Fibroblast of lung (primary cell): ENCODE data around the gene DIAPH1. TPM values are rescaled to one million over a fixed set of nuclear protein-coding genes. Genes with fewer than 3 reads are reported as not detected.

Experiments
- DNase-seq, 2 donors: peaks; one replicate each; pipeline versions ENCODE4 v3.0.0 to v3.0.0-alpha.2; 2010; ENCODE audit warnings: low read depth in 2 of 2
- H2AFZ ChIP-seq: 2 replicates; pipeline ENCODE4 v1.5.1; 2012; ENCODE audit warnings: low read length, control low read depth, inconsistent platforms
- H3K27ac ChIP-seq: 2 replicates; pipeline ENCODE4 v1.5.1; 2011; ENCODE audit warnings: low read length, control low read depth; ENCODE audit not compliant: insufficient read depth
- H3K27me3 ChIP-seq: 2 replicates; pipeline ENCODE4 v1.5.1; 2011; ENCODE audit warnings: mild to moderate bottlenecking, low read length; ENCODE audit not compliant: control insufficient read depth, insufficient read depth
- H3K36me3 ChIP-seq: 2 replicates; pipeline ENCODE4 v1.5.1; 2011; ENCODE audit warnings: low read length; ENCODE audit not compliant: control insufficient read depth, insufficient read depth
- H3K4me1 ChIP-seq: 2 replicates; pipeline ENCODE4 v1.5.1; 2011; ENCODE audit warnings: low read length; ENCODE audit not compliant: control insufficient read depth, insufficient read depth; ENCODE audit errors: extremely low read depth
- H3K4me2 ChIP-seq: 2 replicates; pipeline ENCODE4 v1.5.1; 2011; ENCODE audit warnings: low read length, control low read depth; ENCODE audit not compliant: insufficient read depth; ENCODE audit errors: extremely low read depth
- H3K4me3 ChIP-seq, 4 experiments: fragments of 200-600 bp in 1 of 4; sonication (generic) in 1 of 4; replicated peaks in 1 of 4; 2 replicates each; pipeline ENCODE4 v1.5.1; 2011 to 2016; ENCODE audit warnings: low read length in 4 of 4, low read depth in 3 of 4, mild to moderate bottlenecking in 3 of 4, control low read depth in 2 of 4, inconsistent platforms in 1 of 4, mixed read lengths in 1 of 4; ENCODE audit not compliant: insufficient read depth in 1 of 4; ENCODE audit errors: control extremely low read depth in 1 of 4
- H3K79me2 ChIP-seq: 2 replicates; pipeline ENCODE4 v1.5.1; 2012; ENCODE audit warnings: mild to moderate bottlenecking, low read length, inconsistent platforms; ENCODE audit not compliant: control insufficient read depth, insufficient read depth
- H3K9ac ChIP-seq: 2 replicates; pipeline ENCODE4 v1.5.1; 2011; ENCODE audit warnings: mild to moderate bottlenecking, low read length, control low read depth; ENCODE audit not compliant: insufficient read depth
- H3K9me3 ChIP-seq: 2 replicates; pipeline ENCODE4 v1.5.1; 2012; ENCODE audit warnings: low read depth, low read length; ENCODE audit not compliant: control insufficient read depth, insufficient read depth
- H4K20me1 ChIP-seq: 2 replicates; pipeline ENCODE4 v1.5.1; 2011; ENCODE audit warnings: low read length; ENCODE audit not compliant: control insufficient read depth, insufficient read depth; ENCODE audit errors: extremely low read depth
- EZH2 ChIP-seq: IDR thresholded peaks from 2 replicates; pipeline ENCODE4 v1.5.1; 2012; ENCODE audit warnings: low read length, control low read depth, mild to moderate bottlenecking; ENCODE audit errors: missing control alignments
- polyA plus RNA-seq, 2 donors: library from polyadenylated mRNA; depleted of rRNA in 1 of 2; stranded (reverse) in 1 of 2; unstranded in 1 of 2; fragments of >200 nt; gene quantifications; 2 replicates each; pipeline ENCODE4 v1.2.1, GENCODE V29; 2011 to 2012; ENCODE audit warnings: missing spikeins in 1 of 2
- total RNA-seq: library from RNA; depleted of rRNA; stranded (reverse); fragments of >200 nt; gene quantifications from 2 replicates; pipeline ENCODE4 v1.2.1, GENCODE V29; 2014
- TF ChIP-seq, protein P1 (sequence below), 2 donors: IDR thresholded peaks in 1 of 2; conservative IDR thresholded peaks in 1 of 2; 1 replicate in 1 of 2; 2 replicates in 1 of 2; pipeline ENCODE4 v1.5.1; 2011 to 2012; ENCODE audit warnings: low read length in 2 of 2, control low read depth in 1 of 2, inconsistent platforms in 1 of 2, low read depth in 1 of 2, mild to moderate bottlenecking in 1 of 2

The DIAPH1 gene
- total and polyA plus RNA-seq, 2 donors (not counting 1 experiment from before 2014, with no cell fraction given): 21.1 to 30.9 TPM

DNA sequence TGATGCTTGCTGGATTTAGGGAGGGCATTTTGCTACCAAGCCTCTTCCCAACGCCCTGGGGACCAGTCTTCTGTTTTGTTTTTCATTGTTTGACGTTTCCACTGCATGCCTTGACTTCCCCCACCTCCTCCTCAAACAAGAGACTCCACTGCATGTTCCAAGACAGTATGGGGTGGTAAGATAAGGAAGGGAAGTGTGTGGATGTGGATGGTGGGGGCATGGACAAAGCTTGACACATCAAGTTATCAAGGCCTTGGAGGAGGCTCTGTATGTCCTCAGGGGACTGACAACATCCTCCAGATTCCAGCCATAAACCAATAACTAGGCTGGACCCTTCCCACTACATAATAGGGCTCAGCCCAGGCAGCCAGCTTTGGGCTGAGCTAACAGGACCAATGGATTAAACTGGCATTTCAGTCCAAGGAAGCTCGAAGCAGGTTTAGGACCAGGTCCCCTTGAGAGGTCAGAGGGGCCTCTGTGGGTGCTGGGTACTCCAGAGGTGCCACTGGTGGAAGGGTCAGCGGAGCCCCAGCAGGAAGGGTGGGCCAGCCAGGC is 107.0 kb downstream of the DIAPH1 start:
- H3K4me2 ChIP-seq: no peak overlapping the region
- H3K4me3 ChIP-seq: no peak overlapping the region
- H4K20me1 ChIP-seq: no peaks in the 10 kb centered on the region
- peak overlapping the region; percentile 90 for H3K27ac ChIP-seq
- no peak for TF ChIP-seq EZH2
- TF ChIP-seq, protein P1, sequence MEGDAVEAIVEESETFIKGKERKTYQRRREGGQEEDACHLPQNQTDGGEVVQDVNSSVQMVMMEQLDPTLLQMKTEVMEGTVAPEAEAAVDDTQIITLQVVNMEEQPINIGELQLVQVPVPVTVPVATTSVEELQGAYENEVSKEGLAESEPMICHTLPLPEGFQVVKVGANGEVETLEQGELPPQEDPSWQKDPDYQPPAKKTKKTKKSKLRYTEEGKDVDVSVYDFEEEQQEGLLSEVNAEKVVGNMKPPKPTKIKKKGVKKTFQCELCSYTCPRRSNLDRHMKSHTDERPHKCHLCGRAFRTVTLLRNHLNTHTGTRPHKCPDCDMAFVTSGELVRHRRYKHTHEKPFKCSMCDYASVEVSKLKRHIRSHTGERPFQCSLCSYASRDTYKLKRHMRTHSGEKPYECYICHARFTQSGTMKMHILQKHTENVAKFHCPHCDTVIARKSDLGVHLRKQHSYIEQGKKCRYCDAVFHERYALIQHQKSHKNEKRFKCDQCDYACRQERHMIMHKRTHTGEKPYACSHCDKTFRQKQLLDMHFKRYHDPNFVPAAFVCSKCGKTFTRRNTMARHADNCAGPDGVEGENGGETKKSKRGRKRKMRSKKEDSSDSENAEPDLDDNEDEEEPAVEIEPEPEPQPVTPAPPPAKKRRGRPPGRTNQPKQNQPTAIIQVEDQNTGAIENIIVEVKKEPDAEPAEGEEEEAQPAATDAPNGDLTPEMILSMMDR (conservative IDR thresholded peaks at IDR 0.05 in 1 of 2, IDR thresholded peaks at IDR 0.05 in 1 of 2; ENCODE audit: low read depth in 1 of 2, low read length in 2 of 2): no peak
- DNase-seq: no peak
- no peak overlapping the region for H2AFZ ChIP-seq
- H3K9me3 ChIP-seq: no peaks in the 10 kb centered on the region
- no peaks in the 10 kb centered on the region for H3K27me3 ChIP-seq
- H3K36me3 ChIP-seq: peaks cover 19% of the 10 kb centered on the region
- peaks cover 63% of the 10 kb centered on the region for H3K4me1 ChIP-seq
- peaks cover 1% of the 10 kb centered on the region for H3K79me2 ChIP-seq
- H3K9ac ChIP-seq: no peak overlapping the region

DNA sequence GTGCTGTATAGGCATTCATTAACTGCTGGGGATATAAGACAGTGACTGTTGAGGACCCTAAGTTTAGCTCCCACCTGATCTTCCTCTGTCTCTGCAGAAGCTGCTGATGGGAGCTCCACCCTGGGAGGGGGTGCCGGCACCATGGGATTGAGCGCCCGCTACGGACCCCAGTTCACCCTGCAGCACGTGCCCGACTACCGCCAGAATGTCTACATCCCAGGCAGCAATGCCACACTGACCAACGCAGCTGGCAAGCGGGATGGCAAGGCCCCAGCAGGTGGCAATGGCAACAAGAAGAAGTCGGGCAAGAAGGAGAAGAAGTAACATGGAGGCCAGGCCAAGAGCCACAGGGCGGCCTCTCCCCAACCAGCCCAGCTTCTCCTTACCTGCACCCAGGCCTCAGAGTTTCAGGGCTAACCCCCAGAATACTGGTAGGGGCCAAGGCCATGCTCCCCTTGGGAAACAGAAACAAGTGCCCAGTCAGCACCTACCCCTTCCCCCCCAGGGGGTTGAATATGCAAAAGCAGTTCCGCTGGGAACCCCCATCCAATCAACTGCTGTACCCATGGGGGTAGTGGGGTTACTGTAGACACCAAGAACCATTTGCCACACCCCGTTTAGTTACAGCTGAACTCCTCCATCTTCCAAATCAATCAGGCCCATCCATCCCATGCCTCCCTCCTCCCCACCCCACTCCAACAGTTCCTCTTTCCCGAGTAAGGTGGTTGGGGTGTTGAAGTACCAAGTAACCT is 107.8 kb downstream of the DIAPH1 start:
- Histone ChIP-seq H3K4me2 (no peak overlapping the region), H3K79me2 (peaks cover 1% of the 10 kb centered on the region), H3K4me3 (no peak overlapping the region), H2AFZ (no peak overlapping the region), H3K4me1 (peaks cover 57% of the 10 kb centered on the region), H3K9ac (no peak overlapping the region), H3K27me3 (no peaks in the 10 kb centered on the region), H3K9me3 (no peaks in the 10 kb centered on the region), H3K36me3 (peaks cover 19% of the 10 kb centered on the region), H3K27ac (no peak overlapping the region), H4K20me1 (no peaks in the 10 kb centered on the region)
- no peak for DNase-seq
- TF ChIP-seq, protein P1 (conservative IDR thresholded peaks at IDR 0.05 in 1 of 2, IDR thresholded peaks at IDR 0.05 in 1 of 2; ENCODE audit: low read depth in 1 of 2, low read length in 2 of 2): no peak
- TF ChIP-seq EZH2: no peak

DNA sequence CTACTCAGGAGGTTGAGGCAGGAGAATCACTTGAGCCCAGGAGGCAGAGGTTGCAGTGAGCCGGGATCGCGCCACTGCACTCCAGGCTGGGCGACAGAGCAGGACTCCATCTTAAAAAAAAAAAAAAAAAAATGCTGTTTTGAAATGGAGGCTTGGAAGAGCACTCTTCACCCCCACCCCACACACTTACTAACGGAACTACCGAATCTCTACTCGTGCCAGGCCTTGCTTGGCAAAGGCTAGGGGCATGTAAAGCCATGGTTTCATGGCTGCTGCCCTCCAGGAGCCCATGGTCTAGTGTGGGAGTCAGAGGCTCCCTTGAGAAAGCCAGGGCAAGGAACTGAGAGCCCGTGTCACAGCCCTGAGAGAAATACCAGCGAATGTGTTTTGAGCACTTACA is 108.6 kb downstream of the DIAPH1 start:
- Histone ChIP-seq H3K9ac (no peak overlapping the region), H3K4me2 (no peak overlapping the region), H4K20me1 (no peaks in the 10 kb centered on the region), H3K27ac (no peak overlapping the region), H3K4me3 (no peak overlapping the region), H2AFZ (no peak overlapping the region), H3K36me3 (peaks cover 22% of the 10 kb centered on the region), H3K27me3 (no peaks in the 10 kb centered on the region), H3K79me2 (peaks cover 1% of the 10 kb centered on the region), H3K4me1 (peaks cover 55% of the 10 kb centered on the region), H3K9me3 (no peaks in the 10 kb centered on the region)
- no peak for TF ChIP-seq EZH2
- TF ChIP-seq, protein P1 (conservative IDR thresholded peaks at IDR 0.05 in 1 of 2, IDR thresholded peaks at IDR 0.05 in 1 of 2; ENCODE audit: low read depth in 1 of 2, low read length in 2 of 2): no peak
- DNase-seq: no peak
